BJ (cell line): Measurements from ENCODE around the gene CAPNS1. TPM values are rescaled to one million over a fixed set of nuclear protein-coding genes. Genes with fewer than 3 reads are reported as not detected.
"Not testable (repeated sequence)": the region's sequence is repeated elsewhere in the genome, so short reads cannot be mapped to it uniquely, and the experiment has no call there.

Experiments used
- CTCF ChIA-PET: fragments of 350-600 bp; formaldehyde crosslinking; extraction: SDS; loops from one replicate; lab custom pipeline; 2021; ENCODE audit warnings: antibody characterized with exemption, inconsistent platforms; lab: Yijun Ruan, JAX
- POLR2A ChIA-PET: fragments of 300-600 bp; sonication (Branson Sonifier 250); formaldehyde crosslinking; extraction: SDS; loops from one replicate; lab custom pipeline; 2021; ENCODE audit warnings: antibody characterized with exemption; lab: Charles Lee
- DNase-seq: peaks from one replicate; pipeline ENCODE4 v3.0.0-alpha.2; 2011; ENCODE audit warnings: low read depth
- H3K27me3 ChIP-seq: 2 replicates; pipeline ENCODE4 v1.6.0; 2011; ENCODE audit warnings: low read length; ENCODE audit not compliant: control insufficient read depth, insufficient read depth
- H3K36me3 ChIP-seq: 2 replicates; pipeline ENCODE4 v1.5.1; 2011; ENCODE audit warnings: low read length; ENCODE audit not compliant: control insufficient read depth, insufficient read depth
- H3K4me3 ChIP-seq: 2 replicates; pipeline ENCODE4 v1.5.1; 2011; ENCODE audit warnings: low read depth, mild to moderate bottlenecking, control low read depth, low read length
- polyA plus RNA-seq: library from polyadenylated mRNA; depleted of rRNA; stranded (reverse); fragments of >200 nt; gene quantifications from 2 replicates; pipeline ENCODE4 v1.2.3, GENCODE V29; 2011
- TF ChIP-seq, protein P1 (sequence below): IDR thresholded peaks from 2 replicates; pipeline ENCODE4 v1.5.1; 2011; ENCODE audit warnings: low read depth, mild to moderate bottlenecking, control low read depth, inconsistent platforms, low read length, moderate library complexity; ENCODE audit not compliant: insufficient read depth

Gene CAPNS1
- polyA plus RNA-seq, 1 experiment: 1,299 TPM

DNA sequence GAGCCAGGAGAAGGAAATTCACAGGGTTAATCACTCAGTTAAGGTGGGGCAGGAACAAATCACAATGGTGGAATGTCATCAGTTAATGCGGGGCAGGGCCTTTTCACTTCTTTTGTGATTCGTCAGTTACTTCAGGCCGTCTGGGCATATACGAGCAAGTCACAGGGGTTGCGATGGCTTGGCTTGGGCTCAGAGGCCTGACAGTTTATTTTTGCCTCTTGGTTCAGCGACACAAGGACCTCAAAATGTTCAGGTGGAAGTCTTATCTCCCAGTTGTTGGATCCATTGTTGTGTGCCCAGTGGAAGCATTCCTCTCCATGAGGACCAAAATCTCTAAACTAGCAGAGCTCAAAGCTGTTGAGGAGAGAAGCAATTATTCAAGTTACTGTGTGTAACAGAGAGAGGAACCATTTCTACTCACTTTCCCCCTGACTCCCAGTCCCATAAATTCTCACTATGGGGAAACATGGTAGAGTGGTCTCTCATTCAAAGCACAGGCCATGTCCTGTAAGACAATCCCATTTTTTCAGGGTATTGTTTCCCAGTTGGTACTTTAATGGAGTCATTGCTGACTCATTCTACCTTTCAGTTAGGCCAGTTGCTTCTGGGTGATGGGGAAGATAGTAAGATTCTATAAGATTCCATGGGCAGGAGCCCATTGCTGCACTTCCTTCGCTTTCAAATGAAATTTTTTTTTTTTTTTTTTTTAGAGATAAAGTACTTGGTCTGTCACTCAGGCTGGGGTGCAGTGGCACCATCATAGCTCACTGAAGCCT, 21.1 kb downstream of the CAPNS1 start:
- H3K36me3 ChIP-seq: no peaks in the 10 kb centered on the region
- DNase-seq: no peak
- TF ChIP-seq, protein P1, sequence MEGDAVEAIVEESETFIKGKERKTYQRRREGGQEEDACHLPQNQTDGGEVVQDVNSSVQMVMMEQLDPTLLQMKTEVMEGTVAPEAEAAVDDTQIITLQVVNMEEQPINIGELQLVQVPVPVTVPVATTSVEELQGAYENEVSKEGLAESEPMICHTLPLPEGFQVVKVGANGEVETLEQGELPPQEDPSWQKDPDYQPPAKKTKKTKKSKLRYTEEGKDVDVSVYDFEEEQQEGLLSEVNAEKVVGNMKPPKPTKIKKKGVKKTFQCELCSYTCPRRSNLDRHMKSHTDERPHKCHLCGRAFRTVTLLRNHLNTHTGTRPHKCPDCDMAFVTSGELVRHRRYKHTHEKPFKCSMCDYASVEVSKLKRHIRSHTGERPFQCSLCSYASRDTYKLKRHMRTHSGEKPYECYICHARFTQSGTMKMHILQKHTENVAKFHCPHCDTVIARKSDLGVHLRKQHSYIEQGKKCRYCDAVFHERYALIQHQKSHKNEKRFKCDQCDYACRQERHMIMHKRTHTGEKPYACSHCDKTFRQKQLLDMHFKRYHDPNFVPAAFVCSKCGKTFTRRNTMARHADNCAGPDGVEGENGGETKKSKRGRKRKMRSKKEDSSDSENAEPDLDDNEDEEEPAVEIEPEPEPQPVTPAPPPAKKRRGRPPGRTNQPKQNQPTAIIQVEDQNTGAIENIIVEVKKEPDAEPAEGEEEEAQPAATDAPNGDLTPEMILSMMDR: no peak
- CTCF ChIA-PET: interaction anchor here (0.6 kb wide), 1 partner anchor 9 kb away, joined by 3 read pairs; no protein-coding TSS in a partner anchor
- POLR2A ChIA-PET: no interaction called here
- no peaks in the 10 kb centered on the region for H3K27me3 ChIP-seq
- no peak overlapping the region for H3K4me3 ChIP-seq

- Histone ChIP-seq H3K4me3 (no peak overlapping the region), H3K36me3 (no peaks in the 10 kb centered on the region), H3K27me3 (no peaks in the 10 kb centered on the region)
- ChIA-PET CTCF (interaction anchor here (0.6 to 3.8 kb wide), 3 partner anchors 9 to 214 kb away, joined by 4 to 12 read pairs (median 4); no protein-coding TSS in a partner anchor), POLR2A (no interaction called here)
- no peak for DNase-seq
- TF ChIP-seq, protein P1: no peak
Measured at GRCh38 chr19:36163813-36164212, 23.9 kb downstream of the CAPNS1 start.

DNA sequence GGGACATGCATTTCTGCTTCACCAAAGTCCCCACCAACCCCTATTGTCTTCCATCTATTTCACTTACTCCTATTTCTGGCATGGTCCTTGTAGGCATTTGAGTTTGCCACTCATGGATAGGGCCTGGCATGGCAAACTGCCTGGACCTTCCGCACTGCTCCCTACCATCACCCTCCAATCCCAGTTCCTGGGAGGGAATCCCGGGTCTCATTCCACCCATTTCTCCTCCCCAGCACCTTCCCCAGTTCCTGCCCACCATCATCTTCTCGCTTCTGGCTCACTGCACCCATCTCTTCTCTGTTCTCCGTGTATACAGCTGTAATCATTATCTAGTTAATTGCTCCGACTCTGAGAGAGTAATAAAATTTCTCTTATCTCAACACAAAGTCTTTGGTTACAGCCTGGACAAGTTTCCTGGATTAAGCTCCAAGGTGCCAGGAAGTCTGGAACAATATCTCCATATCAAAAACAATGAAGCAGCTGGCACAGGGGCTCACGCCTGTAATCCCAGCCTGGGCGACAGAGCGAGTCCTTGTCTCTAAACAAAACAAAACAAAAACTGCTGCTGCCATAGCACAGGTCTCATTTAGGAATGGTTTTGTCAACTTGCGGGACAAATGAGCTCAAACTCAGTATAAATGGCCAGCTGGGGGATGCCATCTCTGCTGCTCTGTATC, 29.4 kb downstream of the CAPNS1 start:
- no peak for DNase-seq
- ChIA-PET CTCF (interaction anchor here (0.7 to 5.4 kb wide), 9 partner anchors 8 to 222 kb away, joined by 3 to 61 read pairs (median 7); no protein-coding TSS in a partner anchor), POLR2A (no interaction called here)
- Histone ChIP-seq H3K36me3 (no peaks in the 10 kb centered on the region), H3K4me3 (no peak overlapping the region), H3K27me3 (no peaks in the 10 kb centered on the region)
- TF ChIP-seq, protein P1: no peak

- H3K27me3 ChIP-seq: no peaks in the 10 kb centered on the region
- no peaks in the 10 kb centered on the region for H3K36me3 ChIP-seq
- no peak overlapping the region for H3K4me3 ChIP-seq
- DNase-seq: no peak
- CTCF ChIA-PET: interaction anchor here (0.7 to 3.9 kb wide), 4 partner anchors 9 to 46 kb away, joined by 3 to 39 read pairs (median 4); no protein-coding TSS in a partner anchor
- TF ChIP-seq, protein P1: no peak
- POLR2A ChIA-PET: no interaction called here
Measured at GRCh38 chr19:36172852-36173251, 33.0 kb downstream of the CAPNS1 start.

GRCh38 chr19:36173846-36174245, 34.0 kb downstream of the CAPNS1 start:
- not testable (repeated sequence) for H3K4me3 ChIP-seq
- CTCF ChIA-PET: interaction anchor here (0.6 to 3.9 kb wide), 4 partner anchors 9 to 113 kb away, joined by 3 to 39 read pairs (median 4); no protein-coding TSS in a partner anchor

DNA sequence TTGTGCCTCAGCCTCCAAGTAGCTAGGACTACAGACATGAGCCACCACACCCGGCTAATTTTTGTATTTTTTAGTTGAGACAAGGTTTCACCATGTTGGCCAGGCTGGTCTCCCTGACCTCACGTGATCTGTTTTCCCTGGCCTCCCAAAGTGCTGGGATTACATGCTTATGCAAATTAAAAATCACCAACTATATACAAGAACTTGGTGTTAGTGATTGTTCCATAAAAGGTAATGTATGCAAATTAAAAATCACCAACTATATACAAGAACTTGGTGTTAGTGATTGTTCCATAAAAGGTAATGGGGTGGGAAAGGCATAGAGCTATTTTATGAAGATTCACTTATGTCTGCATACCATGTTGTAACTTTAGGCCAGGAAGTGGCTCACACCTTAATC, 39.2 kb downstream of the CAPNS1 start:
- POLR2A ChIA-PET, H3K4me3 ChIP-seq, H3K27me3 ChIP-seq, H3K36me3 ChIP-seq, DNase-seq: not testable (repeated sequence)
- CTCF ChIA-PET: interaction anchor here (0.7 to 1.8 kb wide), 2 partner anchors 51 to 118 kb away, joined by 4 read pairs; no protein-coding TSS in a partner anchor

More at GRCh38 chr19:36173846-36174245, 34.0 kb downstream of the CAPNS1 start:
- DNase-seq, POLR2A ChIA-PET, H3K27me3 ChIP-seq, H3K36me3 ChIP-seq: not testable (repeated sequence)
